HG03095 (cell line): ENCODE measurements around the gene SNRPB2.

Experiments
- ATAC-seq: cut with Tn5 transposase; IDR thresholded peaks from one replicate; pipeline ENCODE4 v1.9.1; 2021; ENCODE audit warnings: moderate library complexity; ENCODE audit not compliant: unreplicated experiment

Gene SNRPB2

DNA sequence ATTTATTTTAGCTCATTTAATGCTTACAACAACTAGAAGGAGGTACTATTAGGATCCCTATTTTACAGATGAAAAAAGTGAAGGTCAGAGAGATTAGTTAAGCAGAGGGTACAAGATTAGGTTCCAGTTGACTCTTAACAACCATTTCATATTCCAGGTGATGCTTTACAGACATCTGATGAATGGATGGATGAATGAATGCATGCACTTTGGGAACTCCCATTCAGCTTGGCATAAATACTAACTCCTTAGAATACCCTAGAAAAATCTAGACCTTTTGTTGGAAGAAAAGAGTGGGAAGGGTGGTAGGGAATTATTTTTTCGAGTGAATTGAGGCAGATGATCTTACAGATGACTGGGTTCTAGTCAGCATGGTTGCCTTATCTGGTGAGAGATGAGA lies 746 bp upstream of the SNRPB2 start:
- no peak for ATAC-seq

DNA sequence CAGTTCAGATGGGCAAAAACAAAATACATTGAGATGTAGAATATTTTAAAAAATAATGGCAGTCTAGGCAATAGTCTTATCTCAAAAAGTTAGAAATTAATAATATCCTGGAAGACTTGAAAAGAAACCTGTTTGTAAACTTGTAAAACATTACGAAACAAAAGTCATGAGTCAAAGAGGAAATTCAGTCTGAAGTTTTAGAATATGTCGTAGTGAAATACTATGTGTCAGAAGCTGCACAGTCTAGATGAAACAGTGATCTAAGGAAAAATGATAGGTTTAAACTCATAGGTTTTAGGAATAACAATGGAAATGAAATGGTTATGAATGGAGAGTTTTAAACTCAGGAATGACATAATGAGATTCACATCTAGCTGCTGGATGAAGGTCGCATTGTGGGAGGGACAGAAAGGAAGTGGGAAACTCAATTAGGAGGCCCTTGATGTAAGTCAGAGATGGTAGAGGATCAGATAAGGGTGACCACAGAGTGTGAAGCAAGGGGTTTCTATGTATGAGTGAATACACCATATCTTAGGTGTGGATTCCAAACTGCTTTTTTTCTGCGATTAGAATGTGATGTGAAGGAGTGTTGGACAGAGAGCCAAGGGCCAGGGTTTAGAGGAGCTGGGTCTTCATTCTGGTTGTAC lies 2.8 kb downstream of the SNRPB2 start:
- no peak for ATAC-seq

DNA sequence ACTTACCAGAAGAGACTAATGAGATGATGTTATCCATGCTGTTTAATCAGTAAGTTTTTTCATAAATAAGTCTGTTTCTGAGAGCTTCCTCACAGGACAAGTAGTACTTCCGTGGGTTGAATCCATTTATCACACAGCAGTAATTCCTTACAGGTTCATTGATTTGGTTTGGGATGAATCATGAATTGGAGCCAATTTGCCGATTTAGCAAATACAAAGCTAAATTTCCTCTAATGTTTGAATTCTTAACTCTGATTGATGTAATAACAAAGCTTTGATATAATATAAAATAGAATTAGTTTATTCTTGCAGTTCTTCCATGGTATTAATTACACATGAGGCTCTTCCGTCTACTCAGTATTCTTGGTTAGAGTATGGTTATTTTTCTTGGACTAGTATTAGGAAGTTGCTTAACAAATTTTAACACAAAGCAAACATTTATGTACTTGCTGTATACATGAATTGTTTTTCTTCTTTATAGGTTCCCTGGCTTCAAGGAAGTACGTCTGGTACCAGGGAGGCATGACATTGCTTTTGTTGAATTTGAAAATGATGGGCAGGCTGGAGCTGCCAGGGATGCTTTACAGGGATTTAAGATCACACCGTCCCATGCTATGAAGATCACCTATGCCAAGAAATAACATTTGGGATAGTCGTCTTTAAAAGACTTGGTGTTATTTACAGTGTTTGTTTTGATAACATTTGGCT lies 10.7 kb downstream of the SNRPB2 start:
- ATAC-seq = no peak

DNA sequence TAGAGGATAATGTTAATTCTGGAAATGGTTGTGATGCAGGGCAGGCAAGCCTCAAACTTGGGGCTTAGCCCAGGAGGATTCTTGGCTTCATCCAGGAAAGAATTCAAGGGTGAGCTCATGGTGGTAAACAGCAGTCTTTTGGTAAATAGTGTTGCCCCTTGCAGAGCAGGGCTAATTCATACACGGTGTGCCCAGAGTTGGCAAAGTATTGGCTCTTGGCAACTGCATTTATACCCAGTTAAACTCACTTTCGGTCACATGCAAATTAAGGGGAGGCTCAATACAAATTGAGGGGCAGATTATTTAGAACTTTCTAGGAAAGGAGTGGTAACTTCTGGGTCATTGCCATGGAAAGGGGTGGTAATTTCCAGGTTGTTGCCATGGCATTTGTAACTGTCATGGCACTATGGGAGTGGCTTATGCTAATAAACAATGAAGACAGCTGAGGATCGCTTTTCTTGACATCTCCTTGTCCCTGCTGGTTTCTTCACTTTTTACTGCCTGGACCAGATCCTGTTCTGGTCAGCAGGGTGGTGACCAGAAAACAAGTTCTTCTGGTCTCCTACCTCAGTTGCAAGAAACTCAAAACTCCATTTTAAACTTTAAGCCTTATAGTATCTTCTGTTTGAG lies 14.5 kb downstream of the SNRPB2 start:
- ATAC-seq = no peak

DNA sequence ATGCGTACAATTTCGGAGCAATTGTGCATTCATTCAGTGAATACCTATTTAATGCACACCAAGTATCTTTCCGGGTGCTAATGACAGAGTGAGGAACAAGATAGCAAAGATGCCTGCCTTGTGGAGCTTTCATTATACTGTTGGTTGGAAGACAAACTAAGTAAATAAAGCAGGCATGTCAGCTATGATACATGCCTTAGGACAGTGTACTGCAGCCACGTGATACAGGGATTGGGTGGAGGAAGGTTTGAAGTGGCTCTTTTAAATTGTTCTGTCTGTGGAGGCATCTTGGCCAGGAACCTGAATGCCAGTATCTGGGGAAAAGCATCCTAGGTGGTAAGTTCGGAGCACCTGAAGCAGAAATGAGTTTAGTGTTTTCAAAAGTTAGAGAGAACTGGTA lies 15.4 kb downstream of the SNRPB2 start:
- ATAC-seq = no peak

DNA sequence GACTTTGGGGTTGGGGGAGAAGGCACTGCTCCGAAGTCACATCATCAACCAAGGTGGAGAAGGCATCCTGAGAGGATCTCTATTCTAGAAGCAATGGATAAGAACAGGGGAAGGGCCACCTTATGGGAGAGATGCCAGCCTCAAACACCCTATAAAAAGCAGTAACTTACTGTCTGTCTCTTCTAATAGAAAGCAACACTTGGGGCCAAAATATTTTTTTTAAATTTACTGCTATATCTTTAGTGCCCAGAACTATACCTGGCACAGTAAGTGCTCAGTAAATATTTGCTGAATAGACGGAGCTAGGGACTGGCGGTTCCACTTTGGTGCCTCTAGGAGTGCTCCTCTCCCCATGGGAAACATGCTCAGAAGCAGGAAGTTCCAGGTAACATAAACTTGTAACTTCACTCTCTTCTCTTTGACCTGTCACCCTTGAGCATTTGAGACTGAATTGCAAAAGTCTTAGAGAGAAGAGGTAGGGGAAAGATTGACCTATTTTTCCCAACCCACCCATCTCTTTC lies 17.5 kb downstream of the SNRPB2 start:
- ATAC-seq = no peak

DNA sequence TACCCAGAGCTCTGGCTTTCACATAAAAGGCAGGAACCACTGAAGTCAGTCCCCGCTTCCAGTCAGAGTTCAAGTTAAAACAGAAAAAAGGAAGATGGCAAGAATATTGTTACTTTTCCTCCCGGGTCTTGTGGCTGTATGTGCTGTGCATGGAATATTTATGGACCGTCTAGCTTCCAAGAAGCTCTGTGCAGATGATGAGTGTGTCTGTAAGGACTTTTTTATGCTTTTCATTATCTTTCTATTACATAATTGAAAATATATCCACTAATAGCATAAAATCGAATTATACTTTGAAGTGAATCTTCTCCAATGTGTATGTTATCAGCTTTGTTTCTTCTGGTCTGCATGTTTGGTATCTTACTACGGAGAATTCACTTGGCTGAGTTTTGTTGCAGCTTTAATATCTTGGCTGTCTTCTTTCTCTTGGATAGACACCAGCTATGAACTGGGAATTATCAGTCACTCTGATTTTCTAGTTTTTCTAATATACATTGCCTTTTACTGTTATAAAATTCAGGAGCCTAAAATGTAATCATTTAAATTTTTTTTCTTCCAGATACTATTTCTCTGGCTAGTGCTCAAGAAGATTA lies 18.6 kb downstream of the SNRPB2 start, which contains the start of gene OTOR:
OTOR (plus strand) TSS at position 51 of the 593 bp plus-strand sequence; CDS start at position 95, 44 bp downstream.
- no peak for ATAC-seq

DNA sequence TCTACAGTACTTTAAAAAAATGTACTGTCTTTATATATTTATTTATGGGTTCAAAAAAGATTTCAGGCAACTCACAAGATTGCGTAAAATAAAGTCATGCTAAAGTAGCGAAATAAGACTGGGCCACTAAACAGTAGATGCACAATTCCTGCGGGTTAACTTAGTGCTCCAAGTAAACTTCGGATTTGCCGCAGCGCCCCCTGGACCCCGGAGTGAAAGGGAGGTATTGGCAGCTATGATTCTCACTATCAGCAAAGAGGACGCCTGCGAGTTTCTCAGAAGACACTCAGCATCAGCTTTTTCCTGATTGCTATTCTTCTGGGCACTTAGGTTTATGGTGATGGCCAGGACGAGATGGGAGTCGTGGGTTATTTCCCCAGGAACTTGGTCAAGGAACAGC lies 19.7 kb downstream of the SNRPB2 start:
- no peak for ATAC-seq

DNA sequence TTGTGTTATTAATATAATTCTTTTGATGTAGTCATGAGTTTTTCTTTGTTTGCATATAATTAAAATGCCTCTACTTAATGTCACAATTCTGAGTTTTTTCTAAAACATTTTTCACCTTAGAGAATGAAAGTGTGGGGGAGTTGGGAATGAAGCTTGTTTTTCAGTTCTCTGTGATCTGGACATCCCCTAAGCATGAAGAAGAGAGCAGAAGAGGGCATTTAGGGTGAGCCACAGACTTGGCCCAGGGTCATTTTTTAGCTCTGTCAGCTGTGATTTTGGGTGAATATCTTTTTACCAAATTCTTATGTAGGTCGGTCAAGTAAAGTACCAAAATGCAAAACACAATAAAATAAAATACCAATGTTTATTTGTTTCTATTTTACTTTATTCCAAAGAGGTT lies 22.3 kb downstream of the SNRPB2 start:
- no peak for ATAC-seq

DNA sequence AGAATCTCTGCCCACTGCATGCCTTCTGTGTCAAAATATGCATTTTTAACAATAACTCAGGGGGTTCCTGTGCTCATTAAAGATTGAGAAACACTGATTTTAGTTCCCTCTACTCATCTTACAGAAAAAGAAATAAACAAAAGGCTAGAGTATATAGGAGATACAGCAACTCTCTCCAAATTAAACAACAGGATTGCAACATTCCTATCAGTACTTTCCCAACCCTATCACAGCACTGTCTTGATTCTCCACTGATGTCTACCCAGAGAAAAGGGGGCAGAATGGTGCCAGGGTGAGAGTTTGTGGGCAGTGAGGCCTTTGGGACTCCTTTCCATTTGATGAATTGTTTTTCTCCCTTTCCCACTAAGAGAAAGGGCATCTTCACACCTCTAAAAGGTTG lies 23.1 kb downstream of the SNRPB2 start:
- ATAC-seq = no peak

DNA sequence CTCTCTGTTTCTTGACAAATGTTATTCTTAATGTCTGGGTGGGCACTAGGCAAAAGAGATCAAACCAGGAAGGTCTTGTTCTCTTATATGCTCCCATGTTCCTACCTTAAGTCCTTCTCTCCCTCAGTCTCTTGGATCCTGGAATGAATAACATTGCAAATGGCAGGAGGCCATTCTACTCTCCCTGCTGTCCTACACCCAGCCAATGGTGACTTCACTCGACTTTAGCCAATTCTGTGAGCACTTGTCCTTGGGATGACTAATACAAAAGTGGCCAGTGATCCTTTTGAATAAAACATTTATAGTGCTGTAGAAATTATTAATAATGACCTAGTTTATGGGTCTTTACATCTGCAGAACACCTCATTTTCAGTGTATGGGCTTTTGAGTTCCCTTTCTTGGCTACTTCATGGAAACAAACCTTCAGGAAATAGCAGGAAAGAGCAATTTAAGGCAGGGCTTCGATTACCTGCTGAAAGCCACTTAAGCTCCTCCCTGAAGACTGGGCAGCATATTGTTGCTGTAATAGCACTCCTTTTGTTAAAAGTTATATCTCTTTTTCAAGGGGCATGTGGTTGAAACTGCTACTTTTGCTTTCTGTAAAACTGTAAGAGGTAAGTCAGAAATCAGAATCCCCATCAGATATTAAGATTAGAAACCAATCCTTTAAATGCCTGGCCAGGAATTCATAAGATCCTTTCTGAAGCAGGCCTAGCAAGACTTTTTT lies 28.8 kb downstream of the SNRPB2 start:
- no peak for ATAC-seq

DNA sequence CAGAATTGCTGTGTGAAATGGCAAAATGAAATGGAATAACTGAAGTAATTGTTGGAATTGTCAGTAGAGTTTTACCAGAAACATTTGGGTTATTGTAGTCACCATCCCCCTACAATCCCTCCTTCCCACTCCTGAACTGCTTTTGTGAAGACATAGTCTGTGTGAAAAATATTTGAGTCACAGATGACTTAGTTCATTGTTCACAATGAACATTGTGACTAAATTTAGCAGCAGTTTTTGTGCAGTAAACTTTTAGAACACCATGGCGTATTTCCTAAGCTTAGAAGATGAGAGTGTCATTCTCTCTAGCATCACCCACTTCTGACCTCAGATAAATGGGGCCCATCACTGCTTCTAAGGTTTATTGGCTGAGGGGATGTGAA lies 29.3 kb downstream of the SNRPB2 start:
- ATAC-seq = no peak

DNA sequence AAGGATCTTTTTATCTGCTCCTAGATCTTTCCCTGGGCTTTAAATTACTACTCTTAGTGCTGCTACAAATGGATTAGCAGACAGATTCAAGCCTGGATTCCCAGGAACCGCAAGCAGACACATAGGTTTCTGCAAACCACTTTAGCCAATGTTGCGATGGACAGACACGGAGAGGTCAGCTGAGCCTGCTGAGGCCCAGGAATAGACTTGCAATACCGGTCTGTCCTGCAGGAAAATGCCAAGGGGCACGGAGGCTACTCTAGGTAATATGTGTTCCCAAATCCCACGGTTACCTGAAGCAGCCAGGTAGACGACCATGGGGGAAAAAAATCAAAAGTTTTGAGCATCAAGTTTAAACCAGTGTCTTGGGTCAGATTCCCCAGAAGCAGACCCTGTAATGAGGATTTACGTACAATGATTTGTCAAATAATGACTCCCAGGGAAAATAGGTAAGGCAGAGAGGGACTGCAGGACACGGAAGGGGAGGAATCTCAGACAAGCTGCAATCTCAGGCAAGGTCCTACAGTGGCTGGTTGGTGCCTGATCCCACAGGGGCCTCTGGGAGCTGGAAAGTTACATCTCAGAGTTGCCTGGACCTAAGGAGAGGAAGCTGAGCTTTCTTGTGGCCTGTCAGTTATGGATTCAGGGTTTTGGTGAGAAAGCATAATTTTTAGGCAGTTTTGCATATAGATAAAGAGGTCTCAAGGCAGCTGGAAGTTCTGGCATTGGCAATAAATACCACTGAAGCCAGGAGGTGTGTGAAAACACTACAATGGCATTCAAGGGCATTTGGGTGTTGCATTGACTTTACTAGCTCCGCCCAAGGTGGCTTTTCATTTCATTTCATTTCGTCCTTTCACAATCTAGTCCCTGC lies 30.8 kb downstream of the SNRPB2 start:
- no peak for ATAC-seq

DNA sequence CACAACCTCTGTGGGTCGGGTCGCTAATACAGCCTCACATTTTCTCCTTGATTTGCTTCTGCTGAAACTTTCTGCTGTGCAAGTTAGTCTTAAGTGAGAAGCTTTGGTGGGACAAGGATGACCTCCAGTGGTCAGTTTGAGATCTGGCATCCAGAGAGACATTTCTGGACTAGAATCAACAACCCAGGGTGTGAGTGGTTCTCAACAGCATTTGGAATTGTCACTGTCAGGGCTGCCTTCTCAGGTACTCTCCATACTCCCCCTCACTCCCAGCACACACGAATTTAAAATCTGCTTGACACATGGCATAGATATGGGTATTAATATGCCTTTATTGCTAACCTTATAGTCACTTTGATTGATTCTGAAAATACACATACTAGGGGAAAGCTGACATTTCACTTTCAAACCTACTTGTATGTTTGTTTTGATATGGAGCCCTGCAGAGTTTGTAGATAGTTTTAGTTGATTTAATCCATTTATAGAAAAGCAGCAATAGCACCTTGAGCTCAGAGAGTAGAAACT lies 31.5 kb downstream of the SNRPB2 start:
- ATAC-seq = peak; percentile 65

DNA sequence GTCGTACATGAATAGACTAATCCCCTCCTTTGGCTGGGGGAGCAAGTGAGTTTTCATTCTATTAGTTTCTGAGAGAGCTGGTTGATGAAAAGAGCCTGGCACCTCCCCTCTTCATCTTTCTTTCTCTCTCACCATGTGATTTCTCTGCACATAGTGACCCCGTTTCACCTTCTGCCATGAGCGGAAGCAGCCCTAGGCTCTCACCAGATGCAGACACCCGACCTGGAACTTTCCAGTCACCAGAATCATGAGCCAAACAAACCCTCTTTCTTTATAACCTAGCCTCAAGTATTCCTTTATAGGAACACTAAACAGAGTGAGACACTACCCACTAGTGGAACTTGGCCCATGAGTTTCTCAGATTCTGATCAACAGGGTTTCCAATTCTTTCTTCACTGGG lies 34.7 kb downstream of the SNRPB2 start:
- no peak for ATAC-seq

DNA sequence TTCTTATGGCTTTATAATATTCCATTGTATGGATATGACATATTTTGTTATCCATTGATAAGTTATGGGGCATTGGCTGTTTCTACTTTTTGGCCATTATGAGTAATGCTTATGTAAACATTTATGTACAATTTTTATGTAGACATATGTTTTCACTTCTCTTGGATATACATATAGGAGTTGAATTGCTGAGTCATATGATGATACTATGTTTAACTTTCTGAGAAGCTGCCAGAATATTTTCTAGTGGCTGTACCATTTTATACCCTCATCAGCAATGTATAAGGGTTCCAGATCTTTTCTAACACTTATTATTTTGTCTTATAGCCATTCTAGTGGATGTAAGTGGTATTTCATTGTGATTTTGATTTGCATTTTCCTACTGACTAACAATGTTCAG lies 41.4 kb downstream of the SNRPB2 start:
- no peak for ATAC-seq

DNA sequence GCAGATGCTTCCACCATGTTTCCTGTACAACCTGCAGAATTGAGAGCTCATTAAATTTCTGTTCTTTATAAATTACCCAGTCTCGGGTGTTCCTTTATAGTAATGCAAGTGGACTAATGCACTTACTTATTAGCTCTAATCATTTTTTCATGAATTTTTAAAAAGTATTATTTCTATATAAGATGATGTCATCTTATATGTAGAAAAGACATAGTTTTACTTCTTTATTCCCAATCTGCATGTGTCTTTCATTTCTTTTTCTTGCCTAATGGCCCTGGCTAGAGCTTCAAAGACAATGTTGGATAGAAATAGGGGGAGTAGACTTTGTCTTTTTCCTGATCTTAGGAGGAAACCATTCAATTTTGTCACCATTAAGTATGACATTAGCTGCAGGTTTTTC lies 46.1 kb downstream of the SNRPB2 start:
- no peak for ATAC-seq

DNA sequence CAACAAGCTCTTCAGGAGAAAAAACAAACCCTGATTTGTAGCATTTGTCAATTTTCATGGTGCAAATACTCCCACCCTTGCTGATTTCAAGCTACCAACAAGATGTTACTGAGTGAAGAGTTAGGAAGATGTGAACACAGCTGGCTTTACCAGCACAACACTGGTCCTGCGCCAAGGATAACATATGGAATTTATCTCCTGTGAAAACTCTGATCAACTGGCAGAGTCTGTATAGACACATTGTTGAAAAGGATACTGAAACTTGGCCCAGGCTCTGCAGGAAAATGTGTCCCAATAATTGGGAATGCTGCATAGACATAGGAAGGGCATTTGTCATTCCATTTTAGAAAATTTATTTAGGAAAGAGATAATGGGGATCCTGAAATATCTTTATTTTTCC lies 47.3 kb downstream of the SNRPB2 start:
- no peak for ATAC-seq

DNA sequence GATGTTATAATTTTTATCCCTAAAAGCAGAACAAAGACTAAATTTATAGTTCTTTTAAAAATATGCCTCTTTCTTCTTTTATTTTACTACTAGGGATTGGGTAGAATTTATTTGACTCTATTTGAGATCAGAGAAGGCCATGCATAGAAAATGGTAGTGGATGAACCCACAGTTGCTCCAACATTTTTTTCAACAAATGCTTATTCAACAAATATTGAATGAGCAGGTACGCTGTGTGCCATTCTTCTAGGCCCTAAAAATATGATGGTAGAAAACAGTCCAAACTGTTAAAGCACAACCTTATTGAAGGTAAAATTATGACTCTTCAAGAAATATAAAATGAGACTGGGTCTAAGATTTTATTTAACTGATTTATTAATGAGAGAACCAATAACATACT lies 48.3 kb downstream of the SNRPB2 start:
- ATAC-seq = no peak

DNA sequence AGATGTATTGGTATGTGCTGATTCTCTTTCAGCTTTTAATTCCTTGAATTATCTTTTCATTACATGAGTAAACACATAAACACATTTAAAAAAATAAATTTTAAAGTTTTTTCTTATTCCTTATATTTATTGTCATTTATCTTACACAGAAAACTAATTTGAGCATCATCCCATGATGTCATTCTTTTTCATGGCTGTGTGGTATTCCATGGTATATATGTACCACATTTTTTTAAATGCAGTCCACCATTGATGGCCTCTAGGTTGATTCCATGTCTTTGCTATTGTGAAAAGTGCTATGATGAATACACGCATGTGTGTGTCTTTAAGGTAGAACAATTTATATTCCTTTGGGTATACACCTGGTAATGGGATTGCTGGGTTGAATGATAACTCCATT lies 51.7 kb downstream of the SNRPB2 start:
- no peak for ATAC-seq
